ENCODE measurements around the gene COBLL1. TPM values are rescaled to one million over a fixed set of nuclear protein-coding genes. Genes with fewer than 3 reads are reported as not detected.

COBLL1 gene
- 12.5 and 16.2 TPM in 2 replicates for total RNA-seq (2014; rRNA removed; shearing (Covaris generic))

GRCh38 chr2:164841719-164842623 is at the start of gene COBLL1:
TSS of gene COBLL1 (minus strand) at chr2:164841823. CDS start at chr2:164841196, 627 bp downstream.
- peaks cover 4% of the 10 kb centered on the region; the same call in 1 of the 2 replicates for H3K4me1 ChIP-seq
- peak within 1 kb of the TSS; percentile 85 for H3K27ac ChIP-seq
- H3K9me3 ChIP-seq (replicated peaks): no peaks in the 10 kb centered on the region
- DNase-seq: peak; percentile 78 to 86
- no peaks in the 10 kb centered on the region for H3K27me3 ChIP-seq
- H3K4me3 ChIP-seq: peak within 1 kb of the TSS; percentile 79
- H3K36me3 ChIP-seq: no peaks in the 10 kb centered on the region

GRCh38 chr2:164890544-164890943 is 48.9 kb upstream of the COBLL1 start:
- H3K36me3 ChIP-seq: no peaks in the 10 kb centered on the region
- H3K4me1 ChIP-seq: peaks cover 37% of the 10 kb centered on the region
- peak overlapping the region; percentile 64 for H3K27ac ChIP-seq
- H3K27me3 ChIP-seq: no peaks in the 10 kb centered on the region
- H3K4me3 ChIP-seq: no peak overlapping the region
- peak; percentile 80 to 94 for DNase-seq
- no peaks in the 10 kb centered on the region for H3K9me3 ChIP-seq (replicated peaks)

- Histone ChIP-seq H3K36me3 (no peaks in the 10 kb centered on the region), H3K4me1 (peaks cover 37% of the 10 kb centered on the region), H3K27ac (no peak overlapping the region), H3K9me3 (replicated peaks) (no peaks in the 10 kb centered on the region), H3K27me3 (no peaks in the 10 kb centered on the region), H3K4me3 (no peak overlapping the region)
- no peak for DNase-seq
Observed at GRCh38 chr2:164888592-164888991, 47.0 kb upstream of the COBLL1 start.

- Histone ChIP-seq H3K27ac (no peak overlapping the region), H3K4me3 (no peak overlapping the region), H3K36me3 (no peaks in the 10 kb centered on the region), H3K4me1 (peaks cover 37% of the 10 kb centered on the region), H3K9me3 (replicated peaks) (no peaks in the 10 kb centered on the region), H3K27me3 (no peaks in the 10 kb centered on the region)
- no peak for DNase-seq
Observed at GRCh38 chr2:164887434-164888144, 46.0 kb upstream of the COBLL1 start.

- Histone ChIP-seq H3K9me3 (replicated peaks) (no peaks in the 10 kb centered on the region), H3K4me3 (no peak overlapping the region), H3K27ac (no peak overlapping the region), H3K4me1 (no peaks in the 10 kb centered on the region), H3K36me3 (no peaks in the 10 kb centered on the region), H3K27me3 (no peaks in the 10 kb centered on the region)
- DNase-seq: no peak
Observed at GRCh38 chr2:164882276-164882675, 40.7 kb upstream of the COBLL1 start.

GRCh38 chr2:164881524-164881923 is 39.9 kb upstream of the COBLL1 start:
- Histone ChIP-seq H3K36me3 (no peaks in the 10 kb centered on the region), H3K27ac (no peak overlapping the region), H3K27me3 (no peaks in the 10 kb centered on the region), H3K4me1 (no peaks in the 10 kb centered on the region), H3K4me3 (no peak overlapping the region), H3K9me3 (replicated peaks) (no peaks in the 10 kb centered on the region)
- no peak for DNase-seq

GRCh38 chr2:164879901-164880535 is 38.4 kb upstream of the COBLL1 start:
- H3K27ac ChIP-seq: no peak overlapping the region
- DNase-seq: no peak
- H3K4me3 ChIP-seq: no peak overlapping the region
- no peaks in the 10 kb centered on the region for H3K27me3 ChIP-seq
- H3K9me3 ChIP-seq (replicated peaks): no peaks in the 10 kb centered on the region
- H3K4me1 ChIP-seq: no peaks in the 10 kb centered on the region
- H3K36me3 ChIP-seq: no peaks in the 10 kb centered on the region

GRCh38 chr2:164877927-164878326 is 36.3 kb upstream of the COBLL1 start:
- no peak for DNase-seq
- Histone ChIP-seq H3K36me3 (no peaks in the 10 kb centered on the region), H3K4me1 (no peaks in the 10 kb centered on the region), H3K27me3 (no peaks in the 10 kb centered on the region), H3K27ac (no peak overlapping the region), H3K9me3 (replicated peaks) (no peaks in the 10 kb centered on the region), H3K4me3 (no peak overlapping the region)

GRCh38 chr2:164877169-164877568 is 35.5 kb upstream of the COBLL1 start:
- no peaks in the 10 kb centered on the region for H3K9me3 ChIP-seq (replicated peaks)
- no peaks in the 10 kb centered on the region for H3K36me3 ChIP-seq
- H3K27ac ChIP-seq: no peak overlapping the region
- H3K27me3 ChIP-seq: no peaks in the 10 kb centered on the region
- no peaks in the 10 kb centered on the region for H3K4me1 ChIP-seq
- H3K4me3 ChIP-seq: no peak overlapping the region
- no peak for DNase-seq

GRCh38 chr2:164875334-164876205 is 33.9 kb upstream of the COBLL1 start:
- H3K36me3 ChIP-seq: no peaks in the 10 kb centered on the region
- H3K9me3 ChIP-seq (replicated peaks): no peaks in the 10 kb centered on the region
- H3K4me3 ChIP-seq: no peak overlapping the region
- H3K27ac ChIP-seq: no peak overlapping the region
- no peak for DNase-seq
- no peaks in the 10 kb centered on the region for H3K4me1 ChIP-seq
- H3K27me3 ChIP-seq: no peaks in the 10 kb centered on the region

- Histone ChIP-seq H3K36me3 (no peaks in the 10 kb centered on the region), H3K4me1 (no peaks in the 10 kb centered on the region; the same call in 1 of the 2 replicates), H3K27ac (no peak overlapping the region), H3K27me3 (no peaks in the 10 kb centered on the region), H3K9me3 (replicated peaks) (no peaks in the 10 kb centered on the region), H3K4me3 (no peak overlapping the region)
- no peak for DNase-seq
Observed at GRCh38 chr2:164873210-164873908, 31.7 kb upstream of the COBLL1 start.

- no peak for DNase-seq
- H3K4me3 ChIP-seq: no peak overlapping the region
- H3K27ac ChIP-seq: no peak overlapping the region
- H3K9me3 ChIP-seq (replicated peaks): no peaks in the 10 kb centered on the region
- H3K27me3 ChIP-seq: no peaks in the 10 kb centered on the region
- H3K36me3 ChIP-seq: no peaks in the 10 kb centered on the region
- no peaks in the 10 kb centered on the region; the same call in 1 of the 2 replicates for H3K4me1 ChIP-seq
Observed at GRCh38 chr2:164871404-164871803, 29.8 kb upstream of the COBLL1 start.

- Histone ChIP-seq H3K9me3 (replicated peaks) (no peaks in the 10 kb centered on the region), H3K27me3 (no peaks in the 10 kb centered on the region), H3K4me1 (no peaks in the 10 kb centered on the region; the same call in 1 of the 2 replicates), H3K36me3 (no peaks in the 10 kb centered on the region), H3K4me3 (no peak overlapping the region), H3K27ac (no peak overlapping the region)
- no peak for DNase-seq
Observed at GRCh38 chr2:164869420-164869772, 27.8 kb upstream of the COBLL1 start.
